IMR-90 (cell line): ENCODE data around the gene ARHGAP35. TPM values are rescaled to one million over a fixed set of nuclear protein-coding genes. Genes with fewer than 3 reads are reported as not detected.
A peak's percentile ranks its signal among the peaks of the same experiment; 100 is the strongest.

Source experiments
- ATAC-seq: fragments of 200-7000 bp; cut with Tn5 transposase; 2 replicates; pipeline ENCODE4 v1.9.1; 2020; ENCODE audit warnings: low read depth, mild to moderate bottlenecking, moderate library complexity
- BruUV-seq: library from RNA; stranded (reverse); fragments of 400-500 nt; replicated peaks from 2 replicates; lab custom pipeline; 2021; lab: Mats Ljungman, UMichigan
- CTCF ChIA-PET: fragments of 300-600 bp; formaldehyde crosslinking; extraction: SDS; loops from one replicate; lab custom pipeline; 2021; ENCODE audit warnings: antibody characterized with exemption; lab: Yijun Ruan, JAX
- POLR2A ChIA-PET: fragments of 300-600 bp; sonication (Branson Sonifier 250); formaldehyde crosslinking; loops from one replicate; lab custom pipeline; 2022; ENCODE audit warnings: antibody characterized with exemption; ENCODE audit not compliant: unreplicated experiment; lab: Charles Lee
- DNase-seq: peaks from one replicate; pipeline ENCODE4 v3.0.0; 2013
- H2AFZ ChIP-seq: replicated peaks from 2 replicates; pipeline ENCODE3; 2013; ENCODE audit warnings: low read length, mild to moderate bottlenecking; ENCODE audit not compliant: poor library complexity
- H2AK5ac ChIP-seq: 2 replicates; pipeline ENCODE4 v1.6.1; 2013; ENCODE audit warnings: low read depth, low read length, inconsistent platforms
- H2AK9ac ChIP-seq: replicated peaks from 2 replicates; pipeline ENCODE3; 2013; ENCODE audit warnings: mild to moderate bottlenecking, low read depth, low read length, moderate library complexity; ENCODE audit not compliant: poor library complexity
- H2BK120ac ChIP-seq: 2 replicates; pipeline ENCODE4 v1.6.1; 2013; ENCODE audit warnings: low read depth, low read length, inconsistent platforms
- H2BK15ac ChIP-seq: 3 replicates; pipeline ENCODE4 v1.6.1; 2013; ENCODE audit warnings: low read depth, low read length, inconsistent platforms
- H2BK20ac ChIP-seq: 2 replicates; pipeline ENCODE4 v1.6.1; 2013; ENCODE audit warnings: low read depth, mild to moderate bottlenecking, inconsistent platforms, low read length, moderate library complexity
- H2BK5ac ChIP-seq: 2 replicates; pipeline ENCODE4 v1.6.1; 2013; ENCODE audit warnings: mild to moderate bottlenecking, low read depth, low read length, inconsistent platforms; ENCODE audit not compliant: poor library complexity, severe bottlenecking
- H3K14ac ChIP-seq: replicated peaks from 2 replicates; pipeline ENCODE4 v1.6.1; 2013; ENCODE audit warnings: low read depth, low read length, inconsistent platforms
- H3K18ac ChIP-seq: 2 replicates; pipeline ENCODE4 v1.6.1; 2013; ENCODE audit warnings: low read depth, low read length, control low read depth
- H3K23ac ChIP-seq: 2 replicates; pipeline ENCODE4 v1.6.1; 2013; ENCODE audit warnings: low read depth, low read length, inconsistent platforms
- H3K27ac ChIP-seq: 2 replicates; pipeline ENCODE4 v1.5.1; 2013; ENCODE audit warnings: mild to moderate bottlenecking, control low read depth, low read length; ENCODE audit not compliant: insufficient read depth
- H3K27me3 ChIP-seq: 2 replicates; pipeline ENCODE4 v1.6.1; 2013; ENCODE audit warnings: low read length; ENCODE audit not compliant: control insufficient read depth, insufficient read depth
- H3K36me3 ChIP-seq: 2 replicates; pipeline ENCODE4 v1.6.1; 2013; ENCODE audit warnings: low read length, mixed read lengths; ENCODE audit not compliant: control insufficient read depth, insufficient read depth
- H3K4ac ChIP-seq: 2 replicates; pipeline ENCODE4 v1.6.1; 2013; ENCODE audit warnings: low read depth, low read length, inconsistent platforms
- H3K4me1 ChIP-seq: 2 replicates; pipeline ENCODE4 v1.6.1; 2013; ENCODE audit warnings: low read length, mixed read lengths; ENCODE audit not compliant: control insufficient read depth, insufficient read depth
- H3K4me2 ChIP-seq: 2 replicates; pipeline ENCODE4 v1.6.1; 2013; ENCODE audit warnings: low read depth, mild to moderate bottlenecking, control low read depth, low read length, moderate library complexity
- H3K4me3 ChIP-seq: 2 replicates; pipeline ENCODE4 v1.5.1; 2013; ENCODE audit warnings: low read depth, mild to moderate bottlenecking, control low read depth, low read length, moderate library complexity; ENCODE audit not compliant: insufficient read depth
- H3K56ac ChIP-seq: 2 replicates; pipeline ENCODE4 v1.6.1; 2013; ENCODE audit warnings: low read length, inconsistent platforms; ENCODE audit not compliant: insufficient read depth; ENCODE audit errors: extremely low read depth
- H3K79me1 ChIP-seq, 2 experiments: 2 replicates each; pipeline ENCODE4 v1.6.1; 2013; ENCODE audit warnings: low read length in 2 of 2, inconsistent platforms in 1 of 2, low read depth in 1 of 2
- H3K9ac ChIP-seq: 2 replicates; pipeline ENCODE4 v1.6.1; 2013; ENCODE audit warnings: low read depth, low read length, control low read depth
- H3K9me1 ChIP-seq: 2 replicates; pipeline ENCODE4 v1.6.1; 2013; ENCODE audit warnings: low read length, inconsistent platforms; ENCODE audit not compliant: insufficient read depth
- H3K9me3 ChIP-seq: 2 replicates; pipeline ENCODE4 v1.6.1; 2013; ENCODE audit warnings: low read length; ENCODE audit not compliant: control insufficient read depth, insufficient read depth
- H4K20me1 ChIP-seq: 2 replicates; pipeline ENCODE4 v1.6.1; 2013; ENCODE audit warnings: low read length, inconsistent platforms; ENCODE audit not compliant: insufficient read depth
- H4K5ac ChIP-seq: 2 replicates; pipeline ENCODE4 v1.6.1; 2013; ENCODE audit warnings: mild to moderate bottlenecking, low read depth, low read length, control low read depth
- H4K8ac ChIP-seq, 2 experiments: 2 replicates each; pipeline ENCODE4 v1.6.1; 2013; ENCODE audit warnings: low read depth in 2 of 2, low read length in 2 of 2, control low read depth in 1 of 2, inconsistent platforms in 1 of 2
- H4K91ac ChIP-seq: 2 replicates; pipeline ENCODE4 v1.6.1; 2013; ENCODE audit warnings: low read depth, low read length, inconsistent platforms; ENCODE audit not compliant: insufficient read depth
- CEBPB ChIP-seq: IDR thresholded peaks from 2 replicates; pipeline ENCODE4 v1.6.1; 2012; ENCODE audit warnings: low read depth, low read length, improper control_type of control experiment
- MXI1 ChIP-seq: IDR thresholded peaks from 2 replicates; pipeline ENCODE4 v1.6.1; 2012; ENCODE audit warnings: low read depth, mild to moderate bottlenecking, low read length, moderate library complexity, borderline replicate concordance
- POLR2A ChIP-seq: IDR thresholded peaks from 2 replicates; pipeline ENCODE4 v1.6.1; 2012; ENCODE audit warnings: mild to moderate bottlenecking, low read depth, low read length
- RAD21 ChIP-seq: IDR thresholded peaks from 2 replicates; pipeline ENCODE4 v1.6.1; 2012; ENCODE audit warnings: low read length, improper control_type of control experiment
- WGBS, 2 experiments: methylation state at CpG; one replicate each; pipeline versions ENCODE4 v1.1.5 to v1.1.7; 2013; ENCODE audit warnings: missing lambda C conversion rate in 2 of 2; ENCODE audit not compliant: insufficient read length in 1 of 2; ENCODE audit errors: extremely low coverage in 2 of 2; 5-methylcytosine and 5-hydroxymethylcytosine counted together
- dilution Hi-C: fragments of 300-500 bp; cut with HindIII; formaldehyde crosslinking; loops from one replicate; pipeline ENCODE4 v1.14.3; 2018; ENCODE audit warnings: low sequenced_read_pairs; ENCODE audit not compliant: unreplicated experiment
- in situ Hi-C: fragments of 300-500 bp; cut with MboI; formaldehyde crosslinking; loops from 3 replicates; pipeline ENCODE4 v1.14.3; 2019; ENCODE audit warnings: low sequenced_read_pairs, inconsistent platforms, mixed read lengths
- intact Hi-C: fragments of 100-400 bp; cut with micrococcal nuclease; formaldehyde crosslinking; loops from 2 replicates; pipeline ENCODE4 v1.10.0; 2022
- polyA plus RNA-seq, 3 experiments: library from polyadenylated mRNA; depleted of rRNA; stranded (reverse); fragments of >200 nt; gene quantifications; 2 replicates each; pipeline ENCODE4 v1.2.3, GENCODE V29; 2012; ENCODE audit warnings: low replicate concordance in 1 of 3
- total RNA-seq: library from RNA; depleted of rRNA; stranded (reverse); fragments of >200 nt; gene quantifications from 2 replicates; pipeline ENCODE4 v1.2.3, GENCODE V29; 2012
- TF ChIP-seq, protein P1 (sequence below): fragments of 150-350 bp; IDR thresholded peaks from 2 replicates; pipeline ENCODE4 v1.6.1; 2017; ENCODE audit warnings: mild to moderate bottlenecking, antibody characterized with exemption, low read length, low read depth
- TF ChIP-seq, protein P2 (sequence below): conservative IDR thresholded peaks from 2 replicates; pipeline ENCODE4 v1.5.1; 2012; ENCODE audit warnings: mild to moderate bottlenecking, low read depth, low read length, improper control_type of control experiment
- TF ChIP-seq, protein P3 (sequence below): fragments of 150-350 bp; IDR thresholded peaks from 2 replicates; pipeline ENCODE4 v1.6.1; 2016; ENCODE audit warnings: low read depth, mild to moderate bottlenecking, low read length, moderate library complexity, borderline replicate concordance

Gene ARHGAP35
- total and polyA plus RNA-seq, 2 of the 4 experiments (the other 2 are of a cell fraction) = 16.4 to 29.0 TPM

DNA sequence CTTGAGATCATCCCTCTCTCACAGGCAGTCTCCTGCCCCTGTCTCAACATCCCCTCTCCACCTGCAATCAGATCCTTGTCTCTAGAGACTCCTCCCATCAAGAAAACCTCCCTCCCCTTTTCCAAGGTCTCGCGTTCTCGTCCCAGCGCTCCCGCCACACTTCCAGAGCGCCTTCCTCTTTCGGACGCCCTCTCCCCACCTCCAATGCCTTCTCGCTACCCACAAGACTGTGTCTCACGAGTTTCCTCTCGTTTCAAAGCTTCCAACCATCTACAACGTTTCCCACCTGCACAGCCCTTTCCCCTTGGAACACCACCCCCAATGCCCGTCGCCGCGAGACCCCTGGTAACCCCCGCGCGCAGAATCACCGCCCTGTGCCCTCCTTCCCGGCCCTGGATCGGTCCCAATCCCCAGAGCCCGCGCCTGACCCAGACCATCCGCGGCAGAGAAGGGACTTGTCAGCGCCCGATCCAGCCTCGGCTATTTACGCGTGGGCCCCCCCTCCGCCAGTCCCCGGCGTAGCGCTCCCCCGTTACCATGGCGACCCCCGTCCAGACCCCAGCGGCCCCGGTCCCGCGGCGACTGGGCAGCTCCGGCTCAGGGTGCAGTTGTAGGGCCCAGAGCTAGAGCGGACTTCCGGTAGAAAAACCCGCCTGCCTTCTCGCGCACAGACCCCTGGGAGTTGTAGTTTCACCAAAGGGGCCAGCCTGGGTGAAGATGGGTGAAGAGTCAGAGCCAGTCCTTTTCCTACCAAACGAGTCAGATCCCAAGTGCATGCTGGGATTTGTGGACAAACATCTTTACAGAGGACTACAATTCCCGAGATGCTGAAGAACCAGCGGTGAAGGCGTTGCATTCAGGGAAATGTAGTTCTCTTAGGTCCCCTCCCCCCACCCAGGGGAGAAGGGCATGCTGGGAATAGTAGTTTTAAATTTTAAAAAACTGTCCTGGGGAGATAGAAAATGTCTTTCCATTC, 10.3 kb upstream of the ARHGAP35 start, which contains the start of gene AP2S1:
Gene AP2S1, minus strand, starts transcription at position 619 of the 976 bp plus-strand sequence. Its CDS starts 80 bp downstream, at position 539.
- ChIA-PET POLR2A (interaction anchor here (0.6 to 0.7 kb wide), 2 partner anchors 65 to 129 kb away, joined by 3 read pairs; no protein-coding TSS in a partner anchor), CTCF (no interaction called here)
- intact Hi-C loops = loop anchor here (1.0 kb wide), 1 partner anchor 141 kb away; no protein-coding TSS in a partner anchor
- H2AK9ac ChIP-seq = peak within 1 kb of the TSS; percentile 96
- peaks cover 33% of the 10 kb centered on the region for H4K20me1 ChIP-seq
- H3K4me3 ChIP-seq = peak within 1 kb of the TSS; percentile 76
- peak within 1 kb of the TSS; percentile 88 for H3K9ac ChIP-seq
- no TSS peak for BruUV-seq
- peak within 1 kb of the TSS; percentile 92 for H3K4me2 ChIP-seq
- dilution Hi-C loops = no loop called here
- H3K79me1 ChIP-seq = peaks cover 7 to 36% of the 10 kb centered on the region in 2 experiments; a peak in 2 of 4 replicates
- H3K4ac ChIP-seq = peak within 1 kb of the TSS; percentile 80
- peak within 1 kb of the TSS; percentile 84 for H3K23ac ChIP-seq
- no peaks in the 10 kb centered on the region for H3K4me1 ChIP-seq
- H2BK120ac ChIP-seq = peak within 1 kb of the TSS; percentile 65; the same call in 1 of the 2 replicates
- H4K8ac ChIP-seq = peak within 1 kb of the TSS; percentile 32 to 94
- WGBS, 2 experiments = 1% methylated on average over 29 of the region's 53 CpGs; no CpG with 5 or more reads in 1 of the 2 experiments
- TF ChIP-seq, protein P1, sequence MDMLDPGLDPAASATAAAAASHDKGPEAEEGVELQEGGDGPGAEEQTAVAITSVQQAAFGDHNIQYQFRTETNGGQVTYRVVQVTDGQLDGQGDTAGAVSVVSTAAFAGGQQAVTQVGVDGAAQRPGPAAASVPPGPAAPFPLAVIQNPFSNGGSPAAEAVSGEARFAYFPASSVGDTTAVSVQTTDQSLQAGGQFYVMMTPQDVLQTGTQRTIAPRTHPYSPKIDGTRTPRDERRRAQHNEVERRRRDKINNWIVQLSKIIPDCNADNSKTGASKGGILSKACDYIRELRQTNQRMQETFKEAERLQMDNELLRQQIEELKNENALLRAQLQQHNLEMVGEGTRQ = no peak
- peak; percentile 90 for TF ChIP-seq POLR2A
- TF ChIP-seq RAD21 = no peak
- 0 out of 2 replicates have a peak, but pooled peaks have one; percentile 14 for TF ChIP-seq CEBPB
- TF ChIP-seq, protein P2, sequence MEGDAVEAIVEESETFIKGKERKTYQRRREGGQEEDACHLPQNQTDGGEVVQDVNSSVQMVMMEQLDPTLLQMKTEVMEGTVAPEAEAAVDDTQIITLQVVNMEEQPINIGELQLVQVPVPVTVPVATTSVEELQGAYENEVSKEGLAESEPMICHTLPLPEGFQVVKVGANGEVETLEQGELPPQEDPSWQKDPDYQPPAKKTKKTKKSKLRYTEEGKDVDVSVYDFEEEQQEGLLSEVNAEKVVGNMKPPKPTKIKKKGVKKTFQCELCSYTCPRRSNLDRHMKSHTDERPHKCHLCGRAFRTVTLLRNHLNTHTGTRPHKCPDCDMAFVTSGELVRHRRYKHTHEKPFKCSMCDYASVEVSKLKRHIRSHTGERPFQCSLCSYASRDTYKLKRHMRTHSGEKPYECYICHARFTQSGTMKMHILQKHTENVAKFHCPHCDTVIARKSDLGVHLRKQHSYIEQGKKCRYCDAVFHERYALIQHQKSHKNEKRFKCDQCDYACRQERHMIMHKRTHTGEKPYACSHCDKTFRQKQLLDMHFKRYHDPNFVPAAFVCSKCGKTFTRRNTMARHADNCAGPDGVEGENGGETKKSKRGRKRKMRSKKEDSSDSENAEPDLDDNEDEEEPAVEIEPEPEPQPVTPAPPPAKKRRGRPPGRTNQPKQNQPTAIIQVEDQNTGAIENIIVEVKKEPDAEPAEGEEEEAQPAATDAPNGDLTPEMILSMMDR = no peak
- TF ChIP-seq, protein P3, sequence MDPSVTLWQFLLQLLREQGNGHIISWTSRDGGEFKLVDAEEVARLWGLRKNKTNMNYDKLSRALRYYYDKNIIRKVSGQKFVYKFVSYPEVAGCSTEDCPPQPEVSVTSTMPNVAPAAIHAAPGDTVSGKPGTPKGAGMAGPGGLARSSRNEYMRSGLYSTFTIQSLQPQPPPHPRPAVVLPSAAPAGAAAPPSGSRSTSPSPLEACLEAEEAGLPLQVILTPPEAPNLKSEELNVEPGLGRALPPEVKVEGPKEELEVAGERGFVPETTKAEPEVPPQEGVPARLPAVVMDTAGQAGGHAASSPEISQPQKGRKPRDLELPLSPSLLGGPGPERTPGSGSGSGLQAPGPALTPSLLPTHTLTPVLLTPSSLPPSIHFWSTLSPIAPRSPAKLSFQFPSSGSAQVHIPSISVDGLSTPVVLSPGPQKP = no peak
- peak; percentile 41; the same call in 1 of the 2 replicates for TF ChIP-seq MXI1
- DNase-seq = peak; percentile 99
- H3K56ac ChIP-seq = peak within 1 kb of the TSS; percentile 65
- H2BK5ac ChIP-seq = peak within 1 kb of the TSS; percentile 87
- peak within 1 kb of the TSS; percentile 30; the same call in 1 of the 2 replicates for H2BK20ac ChIP-seq
- peak within 1 kb of the TSS; percentile 46 for H4K5ac ChIP-seq
- in situ Hi-C loops = loop anchor here (5.0 kb wide), 1 partner anchor 142 kb away; no protein-coding TSS in a partner anchor
- H2BK15ac ChIP-seq = peak within 1 kb of the TSS; percentile 86; the same call in 1 of the 3 replicates
- H3K14ac ChIP-seq = peak within 1 kb of the TSS; percentile 90
- peaks cover 5% of the 10 kb centered on the region for H3K36me3 ChIP-seq
- peak within 1 kb of the TSS; percentile 92 for H2AFZ ChIP-seq
- H3K27me3 ChIP-seq = no peaks in the 10 kb centered on the region
- ATAC-seq = peak; percentile 93
- H4K91ac ChIP-seq = peak within 1 kb of the TSS; percentile 79
- H3K27ac ChIP-seq = peak within 1 kb of the TSS; percentile 88
- peak within 1 kb of the TSS; percentile 21; the same call in 1 of the 2 replicates for H3K18ac ChIP-seq
- H3K9me3 ChIP-seq = no peaks in the 10 kb centered on the region
- H3K9me1 ChIP-seq = no peaks in the 10 kb centered on the region; the same call in 1 of the 2 replicates
- H2AK5ac ChIP-seq = peak within 1 kb of the TSS; percentile 53
